GM12878 (cell line): Measurements from ENCODE around the gene IFITM5. TPM values are rescaled to one million over a fixed set of nuclear protein-coding genes. Genes with fewer than 3 reads are reported as not detected.

Experiments
- ATAC-seq: fragments of 200-7000 bp; cut with Tn5 transposase; 3 replicates; pipeline ENCODE4 v1.9.1; 2020; ENCODE audit warnings: mild to moderate bottlenecking, moderate library complexity
- BruUV-seq: library from RNA; stranded (reverse); fragments of 400-500 nt; replicated peaks from 2 replicates; lab custom pipeline; 2021; lab: Mats Ljungman, UMichigan
- CTCF ChIA-PET: fragments of 300-600 bp; sonication (Branson Sonifier 250); formaldehyde crosslinking; extraction: SDS; loops from one replicate; lab custom pipeline; 2021; ENCODE audit warnings: inconsistent platforms; lab: Yijun Ruan, JAX
- POLR2A ChIA-PET: fragments of 350-600 bp; formaldehyde crosslinking; extraction: SDS; loops from one replicate; lab custom pipeline; 2021; ENCODE audit warnings: inconsistent platforms; lab: Charles Lee
- RAD21 ChIA-PET: fragments of 300-600 bp; sonication (Branson Sonifier 250); formaldehyde crosslinking; loops from one replicate; lab custom pipeline; 2023; ENCODE audit warnings: antibody characterized with exemption; ENCODE audit not compliant: unreplicated experiment; lab: Charles Lee
- SMC1A ChIA-PET: fragments of 300-600 bp; sonication (Branson Sonifier 250); formaldehyde crosslinking; loops from one replicate; lab custom pipeline; 2023; ENCODE audit not compliant: unreplicated experiment, uncharacterized antibody; lab: Charles Lee
- DNase-seq: peaks from one replicate; pipeline ENCODE4 v3.0.0-alpha.2; 2011; ENCODE audit warnings: low read depth, low spot score
- FAIRE-seq: peaks from 3 replicates; lab custom pipeline; 2011; peaks lifted over from hg19 to GRCh38; lab: Jason Lieb, UNC
- H2AFZ ChIP-seq: 2 replicates; pipeline ENCODE4 v1.6.0; 2011; ENCODE audit warnings: low read depth, low read length, control low read depth; ENCODE audit not compliant: control insufficient read depth
- H3K27ac ChIP-seq: 2 replicates; pipeline ENCODE4 v1.5.1; 2011; ENCODE audit warnings: control low read depth; ENCODE audit not compliant: control insufficient read depth, insufficient read depth
- H3K27me3 ChIP-seq, 2 experiments: replicated peaks in 1 of 2; 2 replicates each; pipeline versions ENCODE4 v1.6.0 to v1.6.1; 2011; ENCODE audit warnings: low read length in 1 of 2; ENCODE audit not compliant: control insufficient read depth in 2 of 2, insufficient read depth in 2 of 2
- H3K36me3 ChIP-seq, 2 experiments: 2 replicates each; pipeline ENCODE4 v1.5.1; 2011; ENCODE audit warnings: low read length in 1 of 2; ENCODE audit not compliant: control insufficient read depth in 2 of 2, insufficient read depth in 2 of 2
- H3K4me1 ChIP-seq: 2 replicates; pipeline ENCODE4 v1.6.1; 2011; ENCODE audit warnings: mild to moderate bottlenecking, low read length, moderate library complexity, mixed read lengths; ENCODE audit not compliant: control insufficient read depth, insufficient read depth
- H3K4me2 ChIP-seq: 2 replicates; pipeline ENCODE4 v1.6.0; 2011; ENCODE audit warnings: control low read depth; ENCODE audit not compliant: control insufficient read depth, insufficient read depth
- H3K4me3 ChIP-seq: fragments of 200-600 bp; sonication (generic); 2 replicates; pipeline ENCODE4 v1.5.1; 2016
- H3K79me2 ChIP-seq: 2 replicates; pipeline ENCODE4 v1.6.0; 2011; ENCODE audit warnings: low read length; ENCODE audit not compliant: control insufficient read depth, insufficient read depth
- H3K9ac ChIP-seq: 2 replicates; pipeline ENCODE4 v1.8.0; 2011; ENCODE audit warnings: low read length, control low read depth, mixed read lengths; ENCODE audit not compliant: control insufficient read depth, insufficient read depth
- H3K9me3 ChIP-seq: replicated peaks from 3 replicates; pipeline ENCODE4 v1.5.1; 2011; ENCODE audit warnings: mild to moderate bottlenecking, low read length; ENCODE audit not compliant: control insufficient read depth, insufficient read depth
- H4K20me1 ChIP-seq: 2 replicates; pipeline ENCODE4 v1.6.0; 2011; ENCODE audit not compliant: control insufficient read depth, insufficient read depth
- ASH2L ChIP-seq: fragments of 300-600, 200-600 bp; sonication (generic); IDR thresholded peaks from 2 replicates; pipeline ENCODE4 v1.6.1; 2017; ENCODE audit warnings: low read depth, mild to moderate bottlenecking, borderline replicate concordance
- ATF7 ChIP-seq: fragments of 450-650 bp; IDR thresholded peaks from 2 replicates; pipeline ENCODE4 v1.6.1; 2016; ENCODE audit warnings: low read depth, mild to moderate bottlenecking
- FOXM1 ChIP-seq: IDR thresholded peaks from 2 replicates; pipeline ENCODE4 v1.6.1; 2012; ENCODE audit warnings: low read depth, mild to moderate bottlenecking, inconsistent platforms, low read length, moderate library complexity
- NBN ChIP-seq: fragments of 450-650 bp; IDR thresholded peaks from 2 replicates; pipeline ENCODE4 v1.6.1; 2016
- PAX5 ChIP-seq: IDR thresholded peaks from 2 replicates; pipeline ENCODE4 v1.6.1; 2011; ENCODE audit warnings: low read depth, low read length, borderline replicate concordance
- RB1 ChIP-seq: fragments of 450-650 bp; formaldehyde crosslinking; IDR thresholded peaks from 2 replicates; pipeline ENCODE4 v1.6.1; 2017; ENCODE audit warnings: mild to moderate bottlenecking, borderline replicate concordance
- RELA ChIP-seq: fragments of 450-650 bp; IDR thresholded peaks from 2 replicates; pipeline ENCODE4 v1.8.0; 2014; ENCODE audit warnings: borderline replicate concordance; ENCODE audit not compliant: partially characterized antibody
- SIN3A ChIP-seq: IDR thresholded peaks from 2 replicates; pipeline ENCODE4 v1.6.1; 2012; ENCODE audit warnings: low read depth, low read length, improper control_type of control experiment
- SPI1 ChIP-seq: IDR thresholded peaks from 2 replicates; pipeline ENCODE4 v1.6.1; 2011; ENCODE audit warnings: low read depth, mild to moderate bottlenecking, low read length, moderate library complexity, borderline replicate concordance; ENCODE audit not compliant: insufficient read depth
- SRF ChIP-seq, 2 experiments: IDR thresholded peaks; 2 replicates each; pipeline ENCODE4 v1.6.1; 2011; ENCODE audit warnings: low read depth in 2 of 2, low read length in 2 of 2, mild to moderate bottlenecking in 1 of 2, moderate library complexity in 1 of 2
- STAT3 ChIP-seq: IDR thresholded peaks from 2 replicates; pipeline ENCODE4 v1.6.1; 2011; ENCODE audit warnings: low read depth, low read length, improper control_type of control experiment
- TAF1 ChIP-seq: IDR thresholded peaks from 2 replicates; pipeline ENCODE4 v1.6.1; 2011; ENCODE audit warnings: mild to moderate bottlenecking, low read depth, low read length, borderline replicate concordance
- ZBTB11 ChIP-seq: fragments of 450-650 bp; formaldehyde crosslinking; IDR thresholded peaks from 2 replicates; pipeline ENCODE4 v1.5.0; 2022; ENCODE audit warnings: mild to moderate bottlenecking, missing genetic modification characterization
- ZNF217 ChIP-seq: fragments of 450-650 bp; IDR thresholded peaks from 2 replicates; pipeline ENCODE4 v1.6.1; 2017; ENCODE audit warnings: antibody characterized with exemption, mild to moderate bottlenecking
- WGBS: methylation state at CpG from one replicate; pipeline ENCODE4 v1.1.6; 2016; ENCODE audit warnings: low lambda C conversion rate; ENCODE audit not compliant: insufficient replicate concordance, insufficient coverage; ENCODE audit errors: missing lambda C conversion rate; 5-methylcytosine and 5-hydroxymethylcytosine counted together
- in situ Hi-C: fragments of 300-500 bp; cut with MboI; formaldehyde crosslinking; loops from 9 replicates; pipeline ENCODE4 v1.14.3; 2018; ENCODE audit warnings: mixed read lengths
- intact Hi-C: fragments of 100-400 bp; cut with micrococcal nuclease; formaldehyde crosslinking; loops from one replicate; pipeline ENCODE4 v1.14.2; 2022; ENCODE audit not compliant: unreplicated experiment
- polyA plus RNA-seq, 11 experiments: library from polyadenylated mRNA; depleted of rRNA in 4 of 11; unstranded in 6 of 11; stranded (reverse) in 5 of 11; fragments of >200 nt; fragmentation: Nextera tagmentation in 4 of 11; fragmentation: Illumina TruSeq in 1 of 11; extraction: Ambion mirVana in 4 of 11; extraction: Trizol in 1 of 11; gene quantifications; 1 replicate in 1 of 11; 2 replicates in 10 of 11; pipeline versions ENCODE4 v1.2.1 to v1.2.3, GENCODE V29; 2011 to 2016; ENCODE audit warnings: inconsistent platforms in 2 of 11, missing spikeins in 2 of 11, low read depth in 1 of 11
- total RNA-seq, 4 experiments: library from RNA; depleted of rRNA in 3 of 4; stranded (reverse); fragments of >200 nt in 3 of 4; fragmentation: Illumina TruSeq in 1 of 4; extraction: Trizol in 1 of 4; gene quantifications; 2 replicates each; pipeline versions ENCODE4 v1.2.1 to v1.2.3, GENCODE V29; 2013 to 2021
- TF ChIP-seq, protein P1 (sequence below): IDR thresholded peaks from 2 replicates; pipeline ENCODE4 v1.6.1; 2011; ENCODE audit warnings: low read depth, mild to moderate bottlenecking, low read length, moderate library complexity, borderline replicate concordance; ENCODE audit errors: extremely low read depth
- TF ChIP-seq, protein P2 (sequence below): fragments of 450-650 bp; IDR thresholded peaks from 2 replicates; pipeline ENCODE4 v1.6.1; 2017; ENCODE audit warnings: low read depth, mild to moderate bottlenecking, moderate library complexity

The IFITM5 gene
- total and polyA plus RNA-seq, 10 of the 15 experiments (the other 5 are each of a cell fraction or from before 2014, with no cell fraction given) = not detected

GRCh38 chr11:250274-250673, 49.1 kb downstream of the IFITM5 start:
- 95% methylated on average over 5 of the region's 5 CpGs for WGBS
- DNase-seq (no peak), ATAC-seq (no peak), FAIRE-seq (no peak)
- SMC1A ChIA-PET = interaction anchor here (0.6 to 5.6 kb wide), 23 partner anchors 9 to 271 kb away, joined by 3 to 38 read pairs (median 5); partner anchors contain the start of genes IFITM2 and PSMD13
- Histone ChIP-seq H3K36me3 (peaks cover 25 to 27% of the 10 kb centered on the region in 2 experiments), H3K27ac (no peak overlapping the region), H2AFZ (no peak overlapping the region), H3K79me2 (no peaks in the 10 kb centered on the region), H3K27me3 (no peaks in the 10 kb centered on the region), H4K20me1 (no peaks in the 10 kb centered on the region), H3K9ac (no peak overlapping the region), H3K9me3 (no peaks in the 10 kb centered on the region), H3K4me1 (no peaks in the 10 kb centered on the region), H3K4me2 (no peak overlapping the region), H3K4me3 (no peak overlapping the region)
- CTCF ChIA-PET = interaction anchor here (0.6 to 3.9 kb wide), 30 partner anchors 8 to 207 kb away, joined by 3 to 45 read pairs (median 6); partner anchors contain the start of genes BET1L, IFITM2, PGGHG and RIC8A
- intact Hi-C loops (no loop called here), in situ Hi-C loops (loop anchor here (5.0 kb wide), 1 partner anchor 107 kb away; no protein-coding TSS in a partner anchor)
- no peak for TF ChIP-seq SIN3A
- TF ChIP-seq RELA = no peak
- no peak for TF ChIP-seq SPI1
- no peak for TF ChIP-seq STAT3
- no peak for TF ChIP-seq PAX5
- TF ChIP-seq, protein P1, sequence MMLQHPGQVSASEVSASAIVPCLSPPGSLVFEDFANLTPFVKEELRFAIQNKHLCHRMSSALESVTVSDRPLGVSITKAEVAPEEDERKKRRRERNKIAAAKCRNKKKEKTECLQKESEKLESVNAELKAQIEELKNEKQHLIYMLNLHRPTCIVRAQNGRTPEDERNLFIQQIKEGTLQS = no peak
- TF ChIP-seq FOXM1 = no peak
- no peak for TF ChIP-seq NBN
- TF ChIP-seq SRF (IDR thresholded peaks at IDR 0.05; ENCODE audit: low read depth in 2 of 2, low read length in 2 of 2) = no peak
- no peak for TF ChIP-seq ATF7
- TF ChIP-seq, protein P2, sequence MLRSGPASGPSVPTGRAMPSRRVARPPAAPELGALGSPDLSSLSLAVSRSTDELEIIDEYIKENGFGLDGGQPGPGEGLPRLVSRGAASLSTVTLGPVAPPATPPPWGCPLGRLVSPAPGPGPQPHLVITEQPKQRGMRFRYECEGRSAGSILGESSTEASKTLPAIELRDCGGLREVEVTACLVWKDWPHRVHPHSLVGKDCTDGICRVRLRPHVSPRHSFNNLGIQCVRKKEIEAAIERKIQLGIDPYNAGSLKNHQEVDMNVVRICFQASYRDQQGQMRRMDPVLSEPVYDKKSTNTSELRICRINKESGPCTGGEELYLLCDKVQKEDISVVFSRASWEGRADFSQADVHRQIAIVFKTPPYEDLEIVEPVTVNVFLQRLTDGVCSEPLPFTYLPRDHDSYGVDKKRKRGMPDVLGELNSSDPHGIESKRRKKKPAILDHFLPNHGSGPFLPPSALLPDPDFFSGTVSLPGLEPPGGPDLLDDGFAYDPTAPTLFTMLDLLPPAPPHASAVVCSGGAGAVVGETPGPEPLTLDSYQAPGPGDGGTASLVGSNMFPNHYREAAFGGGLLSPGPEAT = no peak
- no peak for TF ChIP-seq TAF1
- no peak for TF ChIP-seq ZBTB11 (CRISPR knock-in tag)
- TF ChIP-seq ASH2L = no peak
- no peak for TF ChIP-seq ZNF217
- no peak for TF ChIP-seq RB1
- POLR2A ChIA-PET = interaction anchor here (0.9 to 2.0 kb wide), 8 partner anchors 11 to 105 kb away, joined by 3 to 6 read pairs (median 6); partner anchors contain the start of genes IFITM2, PGGHG and PSMD13
- RAD21 ChIA-PET = interaction anchor here (0.5 to 2.0 kb wide), 18 partner anchors 8 to 198 kb away, joined by 3 to 23 read pairs (median 5); partner anchors contain the start of genes BET1L, PGGHG, PSMD13 and RIC8A
- BruUV-seq = no TSS peak
